Airway epithelial cell (primary cell): ENCODE measurements around the gene FZD1. TPM values are rescaled to one million over a fixed set of nuclear protein-coding genes. Genes with fewer than 3 reads are reported as not detected.

Experiments used
- total RNA-seq: library from RNA; depleted of rRNA; stranded (reverse); fragments of >200 nt; gene quantifications from 2 replicates; pipeline ENCODE4 v1.2.3, GENCODE V29; 2015

FZD1 gene
- 7.3 and 9.2 TPM in 2 replicates for total RNA-seq

DNA sequence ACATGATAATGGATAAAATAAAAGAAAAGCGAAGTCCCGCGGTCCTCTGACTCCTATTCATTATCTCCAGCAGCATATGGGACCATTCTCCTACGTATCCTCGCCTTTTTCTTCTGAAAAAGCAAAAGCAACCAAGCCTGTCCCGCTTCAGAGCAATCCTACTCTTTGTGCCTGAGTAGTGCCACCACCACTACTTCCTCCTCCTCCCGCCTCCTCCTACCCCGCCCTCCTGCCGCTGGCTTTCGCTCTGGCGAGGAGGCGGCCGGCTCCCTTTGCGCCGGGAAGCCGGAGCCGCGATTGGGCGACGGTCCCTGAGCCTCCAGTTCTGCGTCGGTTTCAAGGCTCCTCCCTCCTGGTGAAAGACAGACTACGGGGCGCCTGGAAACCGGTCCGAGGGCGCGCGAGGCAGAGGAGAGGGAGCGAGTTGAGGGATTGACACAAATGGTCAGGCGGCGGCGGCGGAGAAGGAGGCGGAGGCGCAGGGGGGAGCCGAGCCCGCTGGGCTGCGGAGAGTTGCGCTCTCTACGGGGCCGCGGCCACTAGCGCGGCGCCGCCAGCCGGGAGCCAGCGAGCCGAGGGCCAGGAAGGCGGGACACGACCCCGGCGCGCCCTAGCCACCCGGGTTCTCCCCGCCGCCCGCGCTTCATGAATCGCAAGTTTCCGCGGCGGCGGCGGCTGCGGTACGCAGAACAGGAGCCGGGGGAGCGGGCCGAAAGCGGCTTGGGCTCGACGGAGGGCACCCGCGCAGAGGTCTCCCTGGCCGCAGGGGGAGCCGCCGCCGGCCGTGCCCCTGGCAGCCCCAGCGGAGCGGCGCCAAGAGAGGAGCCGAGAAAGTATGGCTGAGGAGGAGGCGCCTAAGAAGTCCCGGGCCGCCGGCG is at the start of gene FZD1:
Gene FZD1, plus strand, starts transcription at position 388 of the 878 bp plus-strand sequence. Its CDS starts 448 bp downstream, at position 836.

